ENCODE measurements around the gene BRI3. TPM values are rescaled to one million over a fixed set of nuclear protein-coding genes. Genes with fewer than 3 reads are reported as not detected.

The BRI3 gene
- total RNA-seq, 1 experiment from 2014 or later = 344 TPM

- Histone ChIP-seq H3K36me3 (ENCODE audit: control insufficient read depth, insufficient read depth, low read length) (peaks cover 8% of the 10 kb centered on the region; the same call in 1 of the 2 replicates), H3K9me3 (ENCODE audit: control insufficient read depth, insufficient read depth, low read depth, low read length) (no peaks in the 10 kb centered on the region), H3K4me3 (ENCODE audit: low read depth in 2 of 2, low read length in 2 of 2) (no peak overlapping the region), H3K4me1 (ENCODE audit: control insufficient read depth, insufficient read depth, low read length) (peaks cover 36% of the 10 kb centered on the region), H3K27ac (ENCODE audit: low read length) (peak overlapping the region; percentile 30; the same call in 1 of the 2 replicates), H3K27me3 (ENCODE audit: control insufficient read depth, insufficient read depth, low read length) (no peaks in the 10 kb centered on the region)
- no TSS peak for BruUV-seq (replicated peaks)
- TF ChIP-seq REST (IDR thresholded peaks at IDR 0.05; ENCODE audit: insufficient read depth in 1 of 2, low read depth in 2 of 2, low read length in 1 of 2) (no peak), CTCF (IDR thresholded peaks at IDR 0.05) (no peak), SIN3A (IDR thresholded peaks at IDR 0.05; ENCODE audit: borderline replicate concordance, insufficient read depth, low read depth, low read length) (no peak), POLR2AphosphoS5 (IDR thresholded peaks at IDR 0.05; ENCODE audit: low read depth, low read length) (no peak), TCF7L2 (IDR thresholded peaks at IDR 0.05; ENCODE audit: low read depth, low read length) (no peak)
- no peak for DNase-seq (ENCODE audit: low read depth, low spot score)
- intact Hi-C loops (cut with micrococcal nuclease; ENCODE audit: unreplicated experiment) = loop anchor here (5.0 kb wide), 2 partner anchors 105 to 545 kb away; partner anchors contain the start of gene BAIAP2L1
- ATAC-seq = no peak
- ChIA-PET POLR2A (no interaction called here), CTCF (no interaction called here)
- in situ Hi-C loops (cut with HindIII; ENCODE audit: low pct_unique_long_range_greater_than_20kb, low sequenced_read_pairs) = loop anchor here (25.0 kb wide), 1 partner anchor 90 kb away; no protein-coding TSS in a partner anchor
Measured at GRCh38 chr7:98296833-98297232, 15.3 kb downstream of the BRI3 start.

- no TSS peak for BruUV-seq (replicated peaks)
- ATAC-seq (no peak), DNase-seq (ENCODE audit: low read depth, low spot score) (no peak)
- Histone ChIP-seq H3K4me1 (ENCODE audit: control insufficient read depth, insufficient read depth, low read length) (peaks cover 36% of the 10 kb centered on the region), H3K36me3 (ENCODE audit: control insufficient read depth, insufficient read depth, low read length) (peaks cover 12% of the 10 kb centered on the region; the same call in 1 of the 2 replicates), H3K27ac (ENCODE audit: low read length) (no peak overlapping the region), H3K9me3 (ENCODE audit: control insufficient read depth, insufficient read depth, low read depth, low read length) (no peaks in the 10 kb centered on the region), H3K4me3 (ENCODE audit: low read depth in 2 of 2, low read length in 2 of 2) (no peak overlapping the region), H3K27me3 (ENCODE audit: control insufficient read depth, insufficient read depth, low read length) (no peaks in the 10 kb centered on the region)
- POLR2A ChIA-PET = no interaction called here
- in situ Hi-C loops (cut with HindIII; ENCODE audit: low pct_unique_long_range_greater_than_20kb, low sequenced_read_pairs) = loop anchor here (25.0 kb wide), 1 partner anchor 90 kb away; no protein-coding TSS in a partner anchor
- CTCF ChIA-PET = interaction anchor here (0.5 kb wide), 1 partner anchor 238 kb away, joined by 3 read pairs; no protein-coding TSS in a partner anchor
- intact Hi-C loops (cut with micrococcal nuclease; ENCODE audit: unreplicated experiment) = loop anchor here (5.0 kb wide), 2 partner anchors 105 to 545 kb away; partner anchors contain the start of gene BAIAP2L1
- TF ChIP-seq SIN3A (IDR thresholded peaks at IDR 0.05; ENCODE audit: borderline replicate concordance, insufficient read depth, low read depth, low read length) = no peak
- TF ChIP-seq REST (IDR thresholded peaks at IDR 0.05; ENCODE audit: insufficient read depth in 1 of 2, low read depth in 2 of 2, low read length in 1 of 2) = no peak
- TF ChIP-seq TCF7L2 (IDR thresholded peaks at IDR 0.05; ENCODE audit: low read depth, low read length) = no peak
- no peak for TF ChIP-seq CTCF (IDR thresholded peaks at IDR 0.05)
- no peak for TF ChIP-seq POLR2AphosphoS5 (IDR thresholded peaks at IDR 0.05; ENCODE audit: low read depth, low read length)
Measured at GRCh38 chr7:98297626-98298286, 16.3 kb downstream of the BRI3 start.
